Activated naive CD4-positive, alpha-beta T cell treated with anti-CD3 and anti-CD28 coated beads, Interleukin-2, amount 10 ng/mL, durations not matched to agents 7 days and 5 days (primary cell): ENCODE results near the gene WWOX.

ENCODE experiments used
- CTCF ChIA-PET: fragments of 350-600 bp; sonication (Branson Sonifier 250); formaldehyde crosslinking; loops from one replicate; lab custom pipeline; 2021; ENCODE audit warnings: antibody characterized with exemption; lab: Charles Lee
- DNase-seq: peaks from one replicate; pipeline ENCODE4 v3.0.0-alpha.2; 2020
- H3K27ac Mint-ChIP-seq: one replicate; pipeline ENCODE4 v1.8.0; 2021; ENCODE audit warnings: mild to moderate bottlenecking, moderate library complexity, mixed read lengths
- H3K27me3 Mint-ChIP-seq: one replicate; pipeline ENCODE4 v1.8.0; 2021; ENCODE audit warnings: mild to moderate bottlenecking, mixed read lengths
- H3K36me3 Mint-ChIP-seq: one replicate; pipeline ENCODE4 v1.8.0; 2021; ENCODE audit warnings: mixed read lengths
- H3K4me1 Mint-ChIP-seq: one replicate; pipeline ENCODE4 v1.8.0; 2021; ENCODE audit warnings: mixed read lengths
- H3K4me3 Mint-ChIP-seq: one replicate; pipeline ENCODE4 v1.8.0; 2021; ENCODE audit warnings: mild to moderate bottlenecking, moderate library complexity, mixed read lengths
- H3K9me3 Mint-ChIP-seq: one replicate; pipeline ENCODE4 v1.8.0; 2021; ENCODE audit warnings: mixed read lengths

The WWOX gene

DNA sequence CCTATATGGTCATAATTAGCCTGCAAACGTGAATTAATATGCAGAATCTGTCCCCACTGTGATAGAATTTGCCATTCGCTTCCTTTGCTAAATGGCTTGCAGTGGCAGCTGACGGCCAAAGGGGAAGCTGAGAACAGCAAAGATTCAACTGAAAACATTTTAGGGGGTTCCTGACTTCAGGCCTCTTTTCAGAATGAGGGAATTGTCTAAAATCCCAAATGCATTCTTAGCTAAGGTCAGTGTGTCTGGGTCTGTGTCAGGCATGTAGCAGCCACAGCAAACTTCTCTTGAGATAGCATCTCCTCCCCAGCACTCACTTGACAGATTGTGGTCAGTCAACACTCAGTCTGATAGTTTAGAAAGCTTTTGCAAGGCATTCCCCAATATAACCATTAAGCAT lies 701.1 kb downstream of the WWOX start:
- no peaks in the 10 kb centered on the region for H3K9me3 Mint-ChIP-seq

GRCh38 chr16:78804058-78804735 lies 704.7 kb downstream of the WWOX start:
- Mint-ChIP-seq H3K4me1 (no peaks in the 10 kb centered on the region), H3K27ac (no peak overlapping the region), H3K27me3 (no peaks in the 10 kb centered on the region), H3K9me3 (peaks cover 3% of the 10 kb centered on the region), H3K36me3 (no peaks in the 10 kb centered on the region), H3K4me3 (no peak overlapping the region)
- no peak for DNase-seq
- CTCF ChIA-PET, result no interaction called here

More for the DNA sequence above, 701.1 kb downstream of the WWOX start:
- no peak overlapping the region for H3K27ac Mint-ChIP-seq
- DNase-seq, result no peak
- no peaks in the 10 kb centered on the region for H3K4me1 Mint-ChIP-seq
- CTCF ChIA-PET, result no interaction called here
- no peak overlapping the region for H3K4me3 Mint-ChIP-seq
- H3K27me3 Mint-ChIP-seq, result no peaks in the 10 kb centered on the region
- H3K36me3 Mint-ChIP-seq, result no peaks in the 10 kb centered on the region

DNA sequence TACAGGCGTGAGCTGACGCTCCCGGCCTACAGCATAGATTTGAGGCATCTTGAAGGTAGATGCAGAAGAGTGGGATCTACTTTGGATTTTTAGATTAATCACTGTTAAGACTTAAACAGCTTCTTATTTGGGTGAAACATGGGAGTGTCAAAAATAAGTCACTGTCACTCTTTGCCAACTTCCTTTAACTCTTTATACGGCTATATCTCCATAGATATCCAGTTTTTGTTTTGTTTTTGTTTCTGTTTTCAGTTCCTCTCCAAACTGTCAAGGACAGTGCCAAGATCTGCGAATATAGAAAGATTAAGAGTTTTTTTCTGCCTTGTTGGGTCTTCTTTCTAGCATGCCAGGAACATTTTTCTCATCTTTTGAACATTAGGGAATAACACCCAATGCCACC lies 706.1 kb downstream of the WWOX start:
- Mint-ChIP-seq H3K9me3 (peaks cover 3% of the 10 kb centered on the region), H3K27me3 (no peaks in the 10 kb centered on the region), H3K36me3 (no peaks in the 10 kb centered on the region), H3K4me3 (no peak overlapping the region), H3K27ac (no peak overlapping the region), H3K4me1 (no peaks in the 10 kb centered on the region)
- no peak for DNase-seq
- CTCF ChIA-PET, result no interaction called here

GRCh38 chr16:78811247-78811646 lies 711.8 kb downstream of the WWOX start:
- CTCF ChIA-PET, result no interaction called here
- no peak overlapping the region for H3K27ac Mint-ChIP-seq

DNA sequence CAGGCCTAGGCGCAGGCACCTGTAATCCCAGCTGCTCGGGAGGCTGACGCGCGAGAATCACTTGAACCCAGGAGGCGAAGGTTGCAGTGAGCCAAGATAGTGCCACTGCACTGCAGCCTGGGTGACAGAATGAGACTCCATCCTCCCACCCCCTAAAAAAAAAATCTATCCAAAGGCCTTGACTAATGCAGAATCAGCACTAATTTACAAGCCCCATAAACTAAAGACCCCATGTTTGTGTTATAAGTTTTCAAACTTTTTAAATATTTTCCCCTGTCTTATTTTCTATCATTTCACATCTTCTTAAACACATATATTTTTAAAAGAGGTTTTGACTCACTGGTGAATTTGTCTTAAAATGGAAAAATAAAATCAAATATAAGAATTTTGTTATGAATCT lies 713.1 kb downstream of the WWOX start:
- H3K27me3 Mint-ChIP-seq, result no peaks in the 10 kb centered on the region
- CTCF ChIA-PET, result no interaction called here

More at GRCh38 chr16:78811247-78811646, 711.8 kb downstream of the WWOX start:
- Mint-ChIP-seq H3K4me3 (no peak overlapping the region), H3K27me3 (no peaks in the 10 kb centered on the region), H3K4me1 (no peaks in the 10 kb centered on the region), H3K9me3 (peaks cover 3% of the 10 kb centered on the region), H3K36me3 (no peaks in the 10 kb centered on the region)
- DNase-seq, result no peak

DNA sequence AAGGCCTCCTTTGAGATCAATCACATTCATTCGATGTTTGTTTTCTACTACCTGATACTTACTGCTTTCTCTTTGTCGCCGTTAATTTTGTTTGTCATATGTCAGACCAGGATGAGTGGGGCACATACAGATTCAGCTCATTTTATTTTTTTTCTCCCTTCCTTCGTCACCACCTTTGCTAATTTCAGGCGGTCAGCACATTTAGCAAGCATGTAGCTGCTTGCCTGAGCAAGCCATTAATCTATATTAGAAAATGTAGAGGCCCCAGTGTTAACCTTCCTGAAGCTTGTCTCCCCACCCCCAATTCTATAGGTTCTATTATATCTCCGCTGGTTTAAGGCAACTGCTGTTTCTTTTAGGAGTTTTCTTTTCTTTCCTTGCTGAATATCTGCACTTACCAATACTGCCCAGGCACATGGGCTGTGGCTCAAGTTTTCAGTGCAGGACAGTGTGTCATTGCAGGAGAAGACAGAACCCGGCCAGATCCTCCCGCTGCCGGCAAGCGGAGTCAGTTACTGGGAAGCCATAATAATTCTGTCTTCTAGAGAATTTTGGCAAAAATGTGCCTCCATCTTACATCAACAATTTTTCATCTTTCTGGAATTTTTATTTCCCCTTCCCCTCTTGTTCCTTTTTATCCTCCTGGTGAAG lies 714.3 kb downstream of the WWOX start:
- Mint-ChIP-seq H3K4me1 (no peaks in the 10 kb centered on the region), H3K4me3 (no peak overlapping the region), H3K9me3 (no peaks in the 10 kb centered on the region), H3K27me3 (no peaks in the 10 kb centered on the region), H3K27ac (no peak overlapping the region), H3K36me3 (no peaks in the 10 kb centered on the region)
- DNase-seq, result no peak
- CTCF ChIA-PET, result no interaction called here

More for the DNA sequence above, 713.1 kb downstream of the WWOX start:
- H3K4me3 Mint-ChIP-seq, result no peak overlapping the region
- no peaks in the 10 kb centered on the region for H3K36me3 Mint-ChIP-seq
- no peak overlapping the region for H3K27ac Mint-ChIP-seq
- peaks cover 3% of the 10 kb centered on the region for H3K9me3 Mint-ChIP-seq
- H3K4me1 Mint-ChIP-seq, result no peaks in the 10 kb centered on the region
- DNase-seq, result no peak

- Mint-ChIP-seq H3K9me3 (peaks cover 1% of the 10 kb centered on the region), H3K4me3 (no peak overlapping the region), H3K36me3 (no peaks in the 10 kb centered on the region), H3K27me3 (no peaks in the 10 kb centered on the region), H3K27ac (no peak overlapping the region), H3K4me1 (no peaks in the 10 kb centered on the region)
- CTCF ChIA-PET, result no interaction called here
- no peak for DNase-seq
Measured at GRCh38 chr16:78815713-78816112, 716.3 kb downstream of the WWOX start.

GRCh38 chr16:78816499-78817195 lies 717.2 kb downstream of the WWOX start:
- no peak for DNase-seq
- no peaks in the 10 kb centered on the region for H3K4me1 Mint-ChIP-seq
- H3K36me3 Mint-ChIP-seq, result no peaks in the 10 kb centered on the region
- CTCF ChIA-PET, result interaction anchor here (0.6 kb wide), 1 partner anchor 869 kb away, joined by 3 read pairs; no protein-coding TSS in a partner anchor
- peaks cover 1% of the 10 kb centered on the region for H3K9me3 Mint-ChIP-seq
- H3K27ac Mint-ChIP-seq, result no peak overlapping the region
- no peak overlapping the region for H3K4me3 Mint-ChIP-seq
- no peaks in the 10 kb centered on the region for H3K27me3 Mint-ChIP-seq

- H3K27ac Mint-ChIP-seq, result no peak overlapping the region
- H3K4me3 Mint-ChIP-seq, result no peak overlapping the region
- DNase-seq, result no peak
- peaks cover 1% of the 10 kb centered on the region for H3K9me3 Mint-ChIP-seq
- H3K4me1 Mint-ChIP-seq, result no peaks in the 10 kb centered on the region
- CTCF ChIA-PET, result interaction anchor here (0.6 kb wide), 1 partner anchor 869 kb away, joined by 3 read pairs; no protein-coding TSS in a partner anchor
- no peaks in the 10 kb centered on the region for H3K36me3 Mint-ChIP-seq
- no peaks in the 10 kb centered on the region for H3K27me3 Mint-ChIP-seq
Measured at GRCh38 chr16:78817200-78817739, 717.8 kb downstream of the WWOX start.

DNA sequence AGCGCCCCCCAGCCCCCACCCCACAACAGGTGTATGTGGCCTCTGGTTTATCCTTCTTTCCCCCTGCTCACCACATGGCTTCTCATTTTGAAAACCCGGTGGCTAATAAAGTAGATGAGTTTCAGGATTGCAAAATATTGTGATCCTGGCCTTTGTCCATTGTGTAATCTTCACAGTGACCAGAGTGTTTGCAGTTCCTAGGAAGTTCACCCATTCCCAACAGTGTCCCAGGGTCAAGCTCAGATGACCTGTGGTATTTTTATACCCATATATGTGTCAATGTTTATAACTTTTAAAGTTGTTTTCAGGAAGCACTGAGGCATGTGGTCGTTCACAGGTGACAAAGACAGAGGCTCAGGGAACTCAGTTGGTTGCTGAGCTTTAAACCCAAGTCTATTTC lies 721.9 kb downstream of the WWOX start:
- H3K27ac Mint-ChIP-seq, result no peak overlapping the region
- no peaks in the 10 kb centered on the region for H3K27me3 Mint-ChIP-seq
- no peaks in the 10 kb centered on the region for H3K4me1 Mint-ChIP-seq

GRCh38 chr16:78822509-78822908 lies 723.1 kb downstream of the WWOX start:
- DNase-seq, result no peak
- Mint-ChIP-seq H3K4me3 (no peak overlapping the region), H3K27ac (no peak overlapping the region), H3K27me3 (no peaks in the 10 kb centered on the region), H3K36me3 (no peaks in the 10 kb centered on the region), H3K4me1 (no peaks in the 10 kb centered on the region), H3K9me3 (peaks cover 1% of the 10 kb centered on the region)
- CTCF ChIA-PET, result no interaction called here

More for the DNA sequence above, 721.9 kb downstream of the WWOX start:
- H3K4me3 Mint-ChIP-seq, result no peak overlapping the region
- no peaks in the 10 kb centered on the region for H3K36me3 Mint-ChIP-seq
- peaks cover 1% of the 10 kb centered on the region for H3K9me3 Mint-ChIP-seq
- no peak for DNase-seq
- CTCF ChIA-PET, result no interaction called here

DNA sequence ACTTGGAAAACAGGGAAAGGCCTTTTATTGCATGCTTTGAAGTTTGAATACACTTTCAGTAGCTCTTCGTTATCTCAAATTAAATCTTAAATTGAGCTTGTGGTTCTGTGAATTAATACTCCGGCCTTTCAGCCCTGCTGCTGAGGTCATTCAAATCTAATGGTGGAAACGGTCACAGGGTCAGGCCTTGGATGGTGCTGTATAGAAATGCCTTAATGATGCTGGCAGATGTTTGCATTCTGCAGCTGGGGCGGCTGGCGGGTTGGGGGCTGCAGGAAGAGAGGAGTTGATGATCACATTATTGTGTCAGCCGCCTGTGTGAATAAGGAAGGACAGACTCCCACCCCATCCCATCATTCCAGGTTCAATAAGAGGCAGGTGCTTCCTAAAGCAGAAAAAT lies 723.6 kb downstream of the WWOX start:
- DNase-seq, result no peak
- Mint-ChIP-seq H3K4me3 (no peak overlapping the region), H3K9me3 (peaks cover 1% of the 10 kb centered on the region), H3K36me3 (no peaks in the 10 kb centered on the region), H3K27me3 (no peaks in the 10 kb centered on the region), H3K27ac (no peak overlapping the region), H3K4me1 (no peaks in the 10 kb centered on the region)
- CTCF ChIA-PET, result no interaction called here

DNA sequence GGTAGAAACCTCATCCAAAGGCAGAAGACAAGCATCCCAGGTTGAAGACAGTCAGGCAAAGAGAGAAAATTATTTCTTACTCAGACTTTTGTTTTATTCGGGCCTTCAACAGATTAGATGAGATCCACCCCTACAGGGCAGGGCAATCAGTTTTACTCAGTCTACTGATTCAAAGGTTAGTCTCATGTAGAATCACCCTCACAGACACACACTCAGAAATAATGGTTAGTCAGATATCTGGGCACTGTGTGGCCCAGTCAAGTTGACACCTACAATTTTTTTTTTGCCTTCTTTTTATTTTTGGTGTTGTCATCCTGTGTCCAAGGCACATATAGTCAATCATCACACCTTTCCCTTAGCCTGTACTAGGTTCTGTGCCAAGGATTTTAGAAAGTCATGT lies 729.8 kb downstream of the WWOX start:
- Mint-ChIP-seq H3K27ac (no peak overlapping the region), H3K4me3 (no peak overlapping the region), H3K4me1 (no peaks in the 10 kb centered on the region), H3K27me3 (no peaks in the 10 kb centered on the region), H3K9me3 (no peaks in the 10 kb centered on the region), H3K36me3 (no peaks in the 10 kb centered on the region)
- DNase-seq, result no peak
- CTCF ChIA-PET, result no interaction called here

GRCh38 chr16:78830599-78830998 lies 731.1 kb downstream of the WWOX start:
- Mint-ChIP-seq H3K9me3 (no peaks in the 10 kb centered on the region), H3K27ac (no peak overlapping the region), H3K27me3 (no peaks in the 10 kb centered on the region), H3K36me3 (no peaks in the 10 kb centered on the region), H3K4me3 (no peak overlapping the region), H3K4me1 (no peaks in the 10 kb centered on the region)
- CTCF ChIA-PET, result no interaction called here
- DNase-seq, result no peak
